Breast epithelium (tissue), 4 donors: ENCODE measurements around the gene APBA1. TPM values are rescaled to one million over a fixed set of nuclear protein-coding genes. Genes with fewer than 3 reads are reported as not detected.

Source experiments
- DNase-seq, 2 donors: peaks; one replicate each; pipeline ENCODE4 v3.0.0-alpha.2; 2019; ENCODE audit warnings: low spot score in 2 of 2
- H3K27ac ChIP-seq, 2 donors: fragments of 200-600 bp; sonication (generic) in 1 of 2; one replicate each; pipeline ENCODE4 v1.5.1; 2016 to 2019; ENCODE audit warnings: mild to moderate bottlenecking in 1 of 2
- H3K27me3 ChIP-seq, 2 donors: fragments of 200-600 bp; sonication (generic) in 1 of 2; one replicate each; pipeline versions ENCODE4 v1.5.1 to v1.6.0; 2017 to 2019; ENCODE audit warnings: control low read depth in 1 of 2, mild to moderate bottlenecking in 1 of 2
- H3K36me3 ChIP-seq: fragments of 200-600 bp; one replicate; pipeline ENCODE4 v1.5.1; 2019
- H3K4me1 ChIP-seq, 2 donors: fragments of 200-600 bp; sonication (generic); one replicate each; pipeline ENCODE4 v1.5.1; 2016 to 2019; ENCODE audit warnings: control low read depth in 1 of 2
- H3K4me3 ChIP-seq, 3 donors: fragments of 200-600 bp; sonication (generic); 1 replicate in 2 of 3; 2 replicates in 1 of 3; pipeline ENCODE4 v1.5.1; 2016 to 2019; ENCODE audit warnings: mild to moderate bottlenecking in 3 of 3, moderate library complexity in 2 of 3
- H3K9me3 ChIP-seq, 2 donors: fragments of 200-600 bp; sonication (generic) in 1 of 2; one replicate each; pipeline ENCODE4 v1.5.1; 2016 to 2019; ENCODE audit warnings: control low read depth in 1 of 2
- POLR2A ChIP-seq: fragments of 450-650 bp; IDR thresholded peaks from one replicate; pipeline ENCODE4 v1.6.1; 2016; ENCODE audit warnings: antibody characterized with exemption, mild to moderate bottlenecking, moderate library complexity
- POLR2AphosphoS5 ChIP-seq, 3 donors: sonication (generic); formaldehyde crosslinking; IDR thresholded peaks; one replicate each; pipeline ENCODE4 v1.6.1; 2017; ENCODE audit warnings: antibody characterized with exemption in 3 of 3
- intact Hi-C: fragments of 100-400 bp; cut with DNase I; formaldehyde crosslinking; loops from one replicate; pipeline ENCODE4 v1.15.1; 2023; ENCODE audit warnings: low total_unique reads
- total RNA-seq, 3 donors: library from RNA; depleted of rRNA; stranded (reverse); fragments of >200 nt; gene quantifications; one replicate each; pipeline ENCODE4 v1.1.0, GENCODE V29; 2016
- TF ChIP-seq, protein P1 (sequence below), 3 donors: fragments of 450-650 bp; IDR thresholded peaks; one replicate each; pipeline ENCODE4 v1.5.1; 2016 to 2017; ENCODE audit warnings: antibody characterized with exemption in 3 of 3, mild to moderate bottlenecking in 3 of 3, moderate library complexity in 3 of 3

APBA1 gene
- total RNA-seq, 3 donors from 2014 or later, result 6.9 to 8.0 (median 7.8) TPM

DNA sequence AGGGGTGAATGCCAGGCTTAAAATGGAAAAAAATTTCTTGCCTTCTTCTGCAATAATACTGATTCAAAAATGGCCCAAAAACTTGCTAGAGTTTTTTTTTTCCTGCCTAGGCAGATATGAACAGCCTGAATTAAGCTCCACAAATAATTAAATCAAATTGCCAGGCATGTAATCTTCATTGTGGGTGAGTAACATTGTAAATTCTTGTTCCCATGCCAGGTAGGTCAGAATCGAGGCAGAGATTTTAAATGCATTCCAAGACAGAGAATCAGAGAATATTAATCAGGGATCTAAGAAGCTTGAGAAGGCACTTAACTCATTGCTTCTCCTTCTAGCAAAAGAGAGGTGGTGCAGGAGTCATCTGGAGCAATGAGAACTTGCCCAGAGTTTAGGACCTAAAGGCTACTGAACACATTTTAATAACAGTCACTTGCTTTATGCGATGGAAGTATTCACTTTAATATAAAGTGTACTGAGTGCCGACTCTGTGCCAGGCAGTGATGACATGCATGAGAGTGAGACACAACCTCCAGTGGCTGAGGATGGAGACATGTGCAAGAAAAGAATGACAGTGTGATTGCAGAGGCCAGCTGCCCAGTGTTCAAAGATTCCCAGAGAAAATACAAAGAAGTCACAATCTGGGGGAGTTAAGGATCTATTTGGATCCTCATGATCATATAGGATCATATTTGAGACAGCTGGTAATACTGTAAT, 102.3 kb downstream of the APBA1 start:
- H3K27ac ChIP-seq, result no peak overlapping the region
- intact Hi-C loops, result no loop called here
- no peaks in the 10 kb centered on the region for H3K27me3 ChIP-seq
- H3K4me1 ChIP-seq, result no peaks in the 10 kb centered on the region
- no peaks in the 10 kb centered on the region for H3K9me3 ChIP-seq
- H3K4me3 ChIP-seq, result no peak overlapping the region
- no peaks in the 10 kb centered on the region for H3K36me3 ChIP-seq
- TF ChIP-seq, protein P1, sequence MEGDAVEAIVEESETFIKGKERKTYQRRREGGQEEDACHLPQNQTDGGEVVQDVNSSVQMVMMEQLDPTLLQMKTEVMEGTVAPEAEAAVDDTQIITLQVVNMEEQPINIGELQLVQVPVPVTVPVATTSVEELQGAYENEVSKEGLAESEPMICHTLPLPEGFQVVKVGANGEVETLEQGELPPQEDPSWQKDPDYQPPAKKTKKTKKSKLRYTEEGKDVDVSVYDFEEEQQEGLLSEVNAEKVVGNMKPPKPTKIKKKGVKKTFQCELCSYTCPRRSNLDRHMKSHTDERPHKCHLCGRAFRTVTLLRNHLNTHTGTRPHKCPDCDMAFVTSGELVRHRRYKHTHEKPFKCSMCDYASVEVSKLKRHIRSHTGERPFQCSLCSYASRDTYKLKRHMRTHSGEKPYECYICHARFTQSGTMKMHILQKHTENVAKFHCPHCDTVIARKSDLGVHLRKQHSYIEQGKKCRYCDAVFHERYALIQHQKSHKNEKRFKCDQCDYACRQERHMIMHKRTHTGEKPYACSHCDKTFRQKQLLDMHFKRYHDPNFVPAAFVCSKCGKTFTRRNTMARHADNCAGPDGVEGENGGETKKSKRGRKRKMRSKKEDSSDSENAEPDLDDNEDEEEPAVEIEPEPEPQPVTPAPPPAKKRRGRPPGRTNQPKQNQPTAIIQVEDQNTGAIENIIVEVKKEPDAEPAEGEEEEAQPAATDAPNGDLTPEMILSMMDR (IDR thresholded peaks at IDR 0.05), result no peak
- TF ChIP-seq POLR2AphosphoS5 (IDR thresholded peaks at IDR 0.05) (no peak), POLR2A (no peak)
- DNase-seq, result no peak

DNA sequence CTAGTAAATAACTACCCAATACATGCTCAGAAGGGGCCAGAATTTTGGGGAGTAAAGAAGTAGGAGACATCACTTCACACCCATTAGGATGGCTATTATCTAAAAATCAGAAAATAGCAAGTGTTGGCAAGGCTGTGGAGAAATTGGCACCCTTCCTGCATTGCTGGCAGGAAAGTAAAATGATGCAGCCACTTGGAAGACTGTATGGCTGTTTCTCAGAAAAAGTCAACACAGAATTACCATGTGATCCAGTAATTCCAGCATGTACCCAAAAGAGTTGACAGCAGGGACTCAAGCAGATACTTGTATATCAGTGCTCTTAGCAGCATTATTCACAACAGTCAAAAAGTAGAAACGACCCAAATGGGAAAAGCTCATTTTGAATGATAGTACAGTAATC, 107.6 kb downstream of the APBA1 start:
- Histone ChIP-seq H3K27me3 (no peaks in the 10 kb centered on the region), H3K4me1 (no peaks in the 10 kb centered on the region), H3K27ac (no peak overlapping the region), H3K9me3 (no peaks in the 10 kb centered on the region), H3K4me3 (no peak overlapping the region), H3K36me3 (no peaks in the 10 kb centered on the region)
- intact Hi-C loops, result no loop called here
- TF ChIP-seq POLR2A (no peak), POLR2AphosphoS5 (IDR thresholded peaks at IDR 0.05) (no peak)
- TF ChIP-seq, protein P1 (IDR thresholded peaks at IDR 0.05), result no peak
- no peak for DNase-seq

DNA sequence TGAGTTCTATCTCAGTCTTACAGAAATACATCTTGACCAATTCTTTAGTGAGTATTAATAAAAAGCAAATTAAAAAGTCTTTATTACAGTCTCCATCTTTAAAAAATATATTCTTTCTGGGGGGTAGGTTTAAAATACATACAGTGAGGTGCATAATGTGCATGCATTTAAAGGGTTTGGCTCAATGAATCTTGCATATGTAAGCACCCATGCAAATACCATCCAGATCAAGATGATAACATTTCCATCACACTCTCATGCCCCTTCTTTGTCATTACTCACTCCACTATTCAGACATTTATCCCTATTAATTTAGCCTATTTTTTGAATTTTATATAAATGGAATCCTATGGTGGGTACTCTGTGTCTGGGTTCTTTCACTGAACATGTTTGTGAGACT, 113.0 kb downstream of the APBA1 start:
- no peak overlapping the region for H3K4me3 ChIP-seq
- TF ChIP-seq POLR2A, result no peak
- H3K4me1 ChIP-seq, result no peaks in the 10 kb centered on the region
- no peak for DNase-seq
- H3K9me3 ChIP-seq, result no peaks in the 10 kb centered on the region
- no peaks in the 10 kb centered on the region for H3K27me3 ChIP-seq
- H3K27ac ChIP-seq, result no peak overlapping the region
- intact Hi-C loops, result no loop called here
- no peaks in the 10 kb centered on the region for H3K36me3 ChIP-seq

DNA sequence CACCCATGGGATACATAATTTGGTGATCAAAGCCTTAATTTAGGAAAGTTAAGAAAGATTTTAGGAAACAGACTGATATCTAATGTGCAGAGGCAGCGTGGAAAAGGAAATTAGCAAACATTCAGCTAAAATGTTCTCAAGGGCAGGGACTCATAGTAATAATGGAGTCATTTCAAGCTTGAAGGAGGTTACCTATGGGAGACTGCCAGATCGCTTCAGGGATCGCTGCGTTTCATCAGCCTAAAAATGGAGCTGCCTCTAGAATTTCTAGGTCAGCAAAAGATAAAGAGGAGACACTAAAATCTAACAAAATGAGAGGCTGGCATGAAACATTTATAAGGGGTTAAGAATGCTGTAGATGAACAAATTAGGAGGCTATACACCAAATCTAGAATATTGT, 115.5 kb downstream of the APBA1 start:
- no peak for TF ChIP-seq POLR2AphosphoS5 (IDR thresholded peaks at IDR 0.05)
- TF ChIP-seq, protein P1 (IDR thresholded peaks at IDR 0.05), result no peak
- TF ChIP-seq POLR2A, result no peak
- Histone ChIP-seq H3K27ac (no peak overlapping the region), H3K9me3 (no peaks in the 10 kb centered on the region), H3K4me1 (no peaks in the 10 kb centered on the region), H3K4me3 (no peak overlapping the region), H3K36me3 (no peaks in the 10 kb centered on the region), H3K27me3 (no peaks in the 10 kb centered on the region)
- no peak for DNase-seq
- intact Hi-C loops, result no loop called here

DNA sequence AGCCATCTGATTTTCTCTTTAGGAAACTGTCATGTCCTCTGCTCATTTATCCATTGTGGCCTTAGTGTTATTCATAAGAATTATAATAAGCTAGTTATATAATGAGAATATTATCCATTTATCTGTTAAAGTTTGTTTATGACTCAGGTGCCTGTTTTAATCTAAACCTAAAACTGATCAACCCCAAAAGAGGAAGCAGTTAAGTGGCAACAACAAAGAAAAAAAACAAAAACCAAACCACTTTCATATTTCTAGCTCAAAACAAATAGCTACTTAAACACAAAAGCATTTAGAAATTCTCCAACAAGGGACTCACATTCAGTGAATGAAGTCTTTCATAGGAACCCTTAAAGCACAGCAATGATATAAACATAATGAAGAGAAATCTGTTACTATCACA, 116.4 kb downstream of the APBA1 start:
- H3K4me3 ChIP-seq, result no peak overlapping the region
- H3K4me1 ChIP-seq, result no peaks in the 10 kb centered on the region
- H3K27me3 ChIP-seq, result no peaks in the 10 kb centered on the region
- no peak overlapping the region for H3K27ac ChIP-seq
- H3K36me3 ChIP-seq, result no peaks in the 10 kb centered on the region
- intact Hi-C loops, result no loop called here
- no peak for TF ChIP-seq POLR2A
- no peak for TF ChIP-seq POLR2AphosphoS5 (IDR thresholded peaks at IDR 0.05)
- TF ChIP-seq, protein P1 (IDR thresholded peaks at IDR 0.05), result no peak
- H3K9me3 ChIP-seq, result no peaks in the 10 kb centered on the region
- no peak for DNase-seq
